ENCODE data around the gene PKMYT1. TPM values are rescaled to one million over a fixed set of nuclear protein-coding genes. Genes with fewer than 3 reads are reported as not detected.

The PKMYT1 gene
- total RNA-seq, 1 donor from 2014 or later: 4.6 TPM

GRCh38 chr16:3021449-3022207 is 41.4 kb upstream of the PKMYT1 start:
- Histone ChIP-seq H3K4me3 (peak overlapping the region; percentile 75), H3K36me3 (no peaks in the 10 kb centered on the region), H3K27ac (no peak overlapping the region), H2AFZ (replicated peaks) (no peak overlapping the region), H3K9ac (no peak overlapping the region), H3K9me3 (ENCODE audit: low read depth) (no peaks in the 10 kb centered on the region), H3F3A (ENCODE audit: low read depth) (peaks cover 57% of the 10 kb centered on the region), H3K27me3 (peaks cover 26% of the 10 kb centered on the region), H4K20me1 (ENCODE audit: low read depth) (peaks cover 49% of the 10 kb centered on the region), H3K4me1 (peaks cover 21% of the 10 kb centered on the region), H3K4me2 (peak overlapping the region; percentile 84), H3K79me2 (ENCODE audit: low read depth) (peaks cover 24% of the 10 kb centered on the region)
- peak overlapping the region; percentile 93 for H3K4me3 Mint-ChIP-seq
- peaks cover 52% of the 10 kb centered on the region for H3K4me1 Mint-ChIP-seq
- H3K36me3 Mint-ChIP-seq: peaks cover 6% of the 10 kb centered on the region
- H3K27ac Mint-ChIP-seq: peak overlapping the region; percentile 87
- H3K27me3 Mint-ChIP-seq (ENCODE audit: insufficient read depth, low read depth): peaks cover 36% of the 10 kb centered on the region
- peak; percentile 96 for DNase-seq (ENCODE audit: low spot score)
- peak; percentile 61 for TF ChIP-seq CTCF (IDR thresholded peaks at IDR 0.05)
- no peak for TF ChIP-seq EZH2 (IDR thresholded peaks at IDR 0.05)
- H3K9me3 Mint-ChIP-seq: no peaks in the 10 kb centered on the region

- peak overlapping the region; percentile 93 for H3K4me3 Mint-ChIP-seq
- H4K20me1 ChIP-seq (ENCODE audit: low read depth): peaks cover 56% of the 10 kb centered on the region
- peaks cover 21% of the 10 kb centered on the region for H3K4me1 ChIP-seq
- H3K27me3 Mint-ChIP-seq (ENCODE audit: insufficient read depth, low read depth): peaks cover 32% of the 10 kb centered on the region
- no peak overlapping the region for H3K9ac ChIP-seq
- peak overlapping the region; percentile 75 for H3K4me3 ChIP-seq
- H3K9me3 Mint-ChIP-seq: no peaks in the 10 kb centered on the region
- H2AFZ ChIP-seq (replicated peaks): peak overlapping the region; percentile 38
- peak overlapping the region; percentile 87 for H3K27ac Mint-ChIP-seq
- H3K27ac ChIP-seq: no peak overlapping the region
- H3K9me3 ChIP-seq (ENCODE audit: low read depth): no peaks in the 10 kb centered on the region
- H3K4me2 ChIP-seq: peak overlapping the region; percentile 84
- H3K36me3 Mint-ChIP-seq: peaks cover 5% of the 10 kb centered on the region
- DNase-seq (ENCODE audit: low spot score): peak; percentile 74
- no peaks in the 10 kb centered on the region for H3K36me3 ChIP-seq
- peaks cover 63% of the 10 kb centered on the region for H3F3A ChIP-seq (ENCODE audit: low read depth)
- H3K4me1 Mint-ChIP-seq: peaks cover 54% of the 10 kb centered on the region
- peaks cover 26% of the 10 kb centered on the region for H3K27me3 ChIP-seq
- H3K79me2 ChIP-seq (ENCODE audit: low read depth): peaks cover 30% of the 10 kb centered on the region
- TF ChIP-seq EZH2 (IDR thresholded peaks at IDR 0.05): no peak
Observed at GRCh38 chr16:3020604-3021448, 40.6 kb upstream of the PKMYT1 start.

- H3F3A ChIP-seq (ENCODE audit: low read depth): peaks cover 65% of the 10 kb centered on the region
- peaks cover 5% of the 10 kb centered on the region for H3K36me3 Mint-ChIP-seq
- peak within 1 kb of the TSS; percentile 84 for H3K4me2 ChIP-seq
- H3K27me3 Mint-ChIP-seq (ENCODE audit: insufficient read depth, low read depth): peaks cover 32% of the 10 kb centered on the region
- no peaks in the 10 kb centered on the region for H3K9me3 Mint-ChIP-seq
- H3K27me3 ChIP-seq: peaks cover 26% of the 10 kb centered on the region
- peaks cover 32% of the 10 kb centered on the region for H3K79me2 ChIP-seq (ENCODE audit: low read depth)
- H3K4me3 ChIP-seq: peak within 1 kb of the TSS; percentile 75
- H2AFZ ChIP-seq (replicated peaks): peak within 1 kb of the TSS; percentile 38
- H3K9ac ChIP-seq: no peak within 1 kb of the TSS
- TF ChIP-seq EZH2phosphoT487 (IDR thresholded peaks at IDR 0.05) (no peak), CTCF (IDR thresholded peaks at IDR 0.05) (no peak), EZH2 (IDR thresholded peaks at IDR 0.05) (no peak)
- H4K20me1 ChIP-seq (ENCODE audit: low read depth): peaks cover 56% of the 10 kb centered on the region
- no peak within 1 kb of the TSS for H3K27ac ChIP-seq
- peaks cover 21% of the 10 kb centered on the region for H3K4me1 ChIP-seq
- H3K36me3 ChIP-seq: no peaks in the 10 kb centered on the region
- H3K4me3 Mint-ChIP-seq: peak within 1 kb of the TSS; percentile 93
- peaks cover 54% of the 10 kb centered on the region for H3K4me1 Mint-ChIP-seq
- peak within 1 kb of the TSS; percentile 87 for H3K27ac Mint-ChIP-seq
- H3K9me3 ChIP-seq (ENCODE audit: low read depth): no peaks in the 10 kb centered on the region
- peak; percentile 93 for DNase-seq (ENCODE audit: low spot score)
Observed at GRCh38 chr16:3020247-3020603, 40.0 kb upstream of the PKMYT1 start, which contains the start of gene TNFRSF12A. TNFRSF12A (plus strand) TSS chr16:3020368; CDS start chr16:3020398, 30 bp downstream.

Data from neural progenitor cell (in vitro differentiated cells).